Activated CD8-positive, alpha-beta memory T cell treated with anti-CD3 and anti-CD28 coated beads, Interleukin-2, amount 50 U/mL, for 4 hours (primary cell): ENCODE measurements around the gene NFS1.
"Not testable (repeated sequence)": the region's sequence is repeated elsewhere in the genome, so short reads cannot be mapped to it uniquely, and the experiment has no call there.

Source experiments
- DNase-seq: peaks from one replicate; pipeline ENCODE4 v3.0.0-alpha.2; 2020

NFS1 gene

DNA sequence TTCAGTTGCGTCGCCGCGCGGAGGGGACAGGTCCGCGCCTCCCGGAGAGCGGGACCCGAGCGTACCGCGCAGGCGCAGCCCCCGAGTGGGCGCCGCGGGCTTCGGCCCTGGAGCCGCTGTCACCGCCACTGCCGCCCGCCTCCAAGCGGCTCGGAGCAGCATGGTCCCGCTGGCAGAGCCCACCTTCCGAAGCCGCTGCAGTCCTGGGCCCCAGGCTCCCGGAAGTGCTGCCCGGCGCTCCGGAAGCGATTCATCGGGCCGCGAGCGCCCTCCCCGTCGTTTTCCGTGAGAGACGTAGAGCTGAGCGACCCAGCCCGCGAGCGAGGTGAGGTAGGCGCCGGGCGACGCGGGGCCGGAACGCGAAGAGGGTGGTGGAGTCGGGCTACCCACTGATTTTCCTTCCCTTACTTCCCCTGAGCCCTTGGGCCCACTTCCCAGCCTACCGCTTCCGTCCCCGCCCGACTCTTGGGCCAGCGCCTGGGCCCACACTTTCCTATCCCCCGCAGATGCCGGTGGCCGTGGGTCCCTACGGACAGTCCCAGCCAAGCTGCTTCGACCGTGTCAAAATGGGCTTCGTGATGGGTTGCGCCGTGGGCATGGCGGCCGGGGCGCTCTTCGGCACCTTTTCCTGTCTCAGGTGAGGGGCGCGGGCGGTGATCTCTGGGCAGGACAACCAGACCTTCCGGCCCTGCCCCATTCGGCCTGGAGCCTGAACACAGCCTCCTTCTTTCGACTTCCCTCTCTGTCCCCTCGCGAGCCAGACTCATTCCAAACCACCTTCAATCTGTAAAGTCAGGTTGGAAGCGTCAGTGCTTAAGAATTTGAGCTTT, at the start of gene NFS1, which contains the start of gene ROMO1:
Gene NFS1 (minus strand): TSS at position 226 of the 830 bp plus-strand sequence. CDS start 64 bp downstream, at position 162.
Gene ROMO1 (plus strand): TSS at position 279 of the 830 bp plus-strand sequence. CDS start 228 bp downstream, at position 507.
- peak; percentile 85 for DNase-seq

DNA sequence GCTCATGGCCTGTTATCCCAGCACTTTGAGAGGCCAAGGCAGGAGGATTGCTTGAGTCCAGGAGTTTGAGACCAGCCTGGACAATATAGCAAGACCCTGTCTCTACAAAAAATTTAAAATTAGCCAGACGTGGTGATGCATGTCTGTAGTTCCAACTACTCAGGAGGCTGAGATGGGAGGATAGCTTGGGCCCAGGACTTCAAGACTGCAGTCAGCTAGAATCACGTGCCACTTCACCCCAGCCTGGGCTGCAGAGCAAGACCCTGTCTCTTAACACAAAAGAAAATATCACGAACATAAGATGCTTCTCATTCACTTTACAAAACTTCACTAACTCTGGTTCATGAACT, 45.3 kb upstream of the NFS1 start:
- not testable (repeated sequence) for DNase-seq

- DNase-seq = no peak
Measured at GRCh38 chr20:35743693-35744491, 44.7 kb upstream of the NFS1 start.

DNA sequence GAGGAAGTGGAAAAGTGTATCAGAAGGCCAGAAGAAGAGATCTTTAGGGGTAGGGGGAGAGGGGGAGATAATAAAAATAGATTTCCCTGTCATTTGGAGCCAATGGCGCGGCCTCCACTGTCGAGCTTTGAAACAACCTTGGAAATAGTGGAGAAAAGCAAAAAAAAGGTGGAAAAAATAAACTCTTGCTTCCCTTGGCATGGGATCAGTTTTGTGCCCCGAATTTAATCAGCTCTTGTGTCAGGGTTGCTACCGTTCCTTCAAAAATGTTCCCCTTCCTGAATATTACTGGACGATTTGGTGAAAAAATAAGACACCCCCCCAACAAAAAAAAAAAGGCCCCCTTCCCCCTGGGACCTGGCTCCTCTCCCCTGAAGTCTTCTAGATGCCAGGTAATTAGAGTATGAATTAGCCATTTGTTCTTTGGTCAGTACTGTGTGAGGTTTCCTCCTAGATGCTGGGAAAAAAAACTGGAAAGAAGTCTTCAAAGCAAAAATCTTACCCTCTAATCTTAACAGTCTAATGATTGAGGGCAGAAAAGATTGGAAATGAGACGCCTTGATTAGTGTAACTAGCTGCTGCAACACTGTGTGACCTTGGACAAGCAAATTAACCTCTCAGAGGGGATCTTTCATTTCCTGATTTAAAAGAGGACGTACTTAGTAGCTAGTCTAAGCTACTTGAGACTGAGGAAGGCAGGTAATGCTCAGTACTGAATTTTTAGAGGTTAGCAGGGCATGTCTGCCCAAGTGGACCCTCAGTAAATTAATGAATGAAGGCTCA, 43.8 kb upstream of the NFS1 start:
- DNase-seq = no peak

GRCh38 chr20:35741892-35742740, 43.0 kb upstream of the NFS1 start, which contains the start of gene RBM39:
Gene RBM39 (minus strand): TSS chr20:35742260. CDS start chr20:35740874, 1,386 bp downstream.
- peak; percentile 99 for DNase-seq

GRCh38 chr20:35739294-35740163, 40.4 kb upstream of the NFS1 start:
- no peak for DNase-seq

- DNase-seq = no peak
Measured at GRCh38 chr20:35738410-35739179, 39.4 kb upstream of the NFS1 start.

GRCh38 chr20:35737865-35738333, 38.7 kb upstream of the NFS1 start:
- DNase-seq = no peak

DNA sequence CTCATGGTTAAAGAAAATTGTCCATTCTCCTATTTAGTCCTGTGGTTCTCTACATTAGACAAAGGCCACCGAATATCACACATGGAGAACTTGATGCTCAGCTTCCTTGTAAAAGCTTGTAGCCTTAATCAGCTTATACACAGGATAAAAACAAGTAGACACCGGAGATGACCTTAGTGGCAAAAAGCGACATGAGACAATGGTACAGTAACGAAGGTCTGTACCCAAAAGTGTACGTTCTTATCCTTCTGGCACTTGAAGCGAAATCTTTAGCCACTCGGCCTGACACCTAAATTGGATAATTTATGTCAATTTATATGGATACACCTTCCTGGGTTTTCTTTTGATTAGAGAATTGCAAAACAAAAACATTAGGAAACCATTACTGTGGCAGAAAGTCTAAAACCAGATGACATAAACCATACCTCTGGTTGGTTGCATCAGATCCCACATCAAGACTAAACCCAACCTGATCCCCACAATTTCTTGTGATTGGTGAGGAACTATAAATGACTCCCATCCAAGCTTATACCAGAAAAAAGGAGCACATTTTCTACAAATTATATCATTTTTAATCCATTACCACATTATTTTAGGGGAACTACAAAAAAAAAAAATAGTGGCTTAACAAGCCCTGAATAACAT, 36.8 kb upstream of the NFS1 start:
- no peak for DNase-seq

GRCh38 chr20:35734777-35735649, 35.9 kb upstream of the NFS1 start:
- DNase-seq = no peak

DNA sequence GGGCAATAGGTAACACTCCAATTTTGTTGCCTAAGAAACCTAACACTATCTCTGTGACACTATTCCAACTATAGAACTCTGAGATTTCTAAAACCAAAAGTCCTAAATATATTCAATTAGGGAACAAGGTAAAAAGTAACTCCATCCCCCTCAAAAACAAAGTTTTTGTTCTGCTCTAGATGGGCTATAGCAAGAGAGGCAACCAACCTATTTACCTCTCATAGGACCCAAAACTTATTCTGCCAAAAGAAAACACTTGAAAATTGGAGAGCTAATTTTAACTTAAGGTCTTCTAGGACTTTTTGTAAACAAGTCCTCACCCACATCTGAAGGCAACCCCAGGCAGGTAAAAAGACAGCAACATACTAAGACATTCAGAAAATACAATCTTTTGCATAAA, 35.2 kb upstream of the NFS1 start:
- no peak for DNase-seq

GRCh38 chr20:35732644-35732982, 33.5 kb upstream of the NFS1 start:
- no peak for DNase-seq

DNA sequence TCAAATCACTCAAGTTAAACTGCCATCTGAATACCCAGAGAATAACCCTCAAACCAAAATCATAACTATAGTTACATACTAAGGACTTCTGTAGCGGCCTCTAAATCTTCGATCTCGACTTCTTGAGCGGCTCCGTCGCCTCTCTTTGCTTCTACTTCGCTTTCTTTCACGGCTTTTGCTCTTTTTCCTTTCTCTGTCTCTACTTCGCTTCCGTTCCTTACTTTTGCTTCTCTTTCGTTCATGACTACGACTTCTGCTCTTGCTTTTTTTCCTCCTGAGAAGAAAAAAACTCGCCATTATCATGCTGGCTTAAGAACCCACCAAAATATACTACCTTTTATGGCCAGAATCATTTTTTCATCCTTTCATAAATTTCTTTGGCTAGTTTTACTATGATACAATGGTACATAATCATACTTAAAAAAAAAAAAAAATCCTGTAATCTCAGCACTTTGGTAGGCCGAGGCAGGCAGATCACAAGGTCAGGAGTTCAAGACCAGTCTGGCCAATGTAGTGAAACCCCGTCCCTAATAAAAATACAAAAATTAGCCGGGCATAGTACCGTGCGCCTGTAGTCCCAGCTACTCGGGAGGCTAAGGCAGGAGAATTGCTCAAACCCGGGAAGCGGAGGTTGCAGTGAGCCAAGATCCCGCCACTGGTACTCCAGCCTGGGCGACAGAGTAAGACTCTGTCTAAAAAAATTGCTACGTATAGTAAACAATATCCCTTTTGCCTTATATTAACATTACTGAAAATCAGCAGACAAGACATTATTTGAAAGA, 32.9 kb upstream of the NFS1 start:
- DNase-seq = no peak

GRCh38 chr20:35731469-35731788, 32.3 kb upstream of the NFS1 start:
- no peak for DNase-seq

DNA sequence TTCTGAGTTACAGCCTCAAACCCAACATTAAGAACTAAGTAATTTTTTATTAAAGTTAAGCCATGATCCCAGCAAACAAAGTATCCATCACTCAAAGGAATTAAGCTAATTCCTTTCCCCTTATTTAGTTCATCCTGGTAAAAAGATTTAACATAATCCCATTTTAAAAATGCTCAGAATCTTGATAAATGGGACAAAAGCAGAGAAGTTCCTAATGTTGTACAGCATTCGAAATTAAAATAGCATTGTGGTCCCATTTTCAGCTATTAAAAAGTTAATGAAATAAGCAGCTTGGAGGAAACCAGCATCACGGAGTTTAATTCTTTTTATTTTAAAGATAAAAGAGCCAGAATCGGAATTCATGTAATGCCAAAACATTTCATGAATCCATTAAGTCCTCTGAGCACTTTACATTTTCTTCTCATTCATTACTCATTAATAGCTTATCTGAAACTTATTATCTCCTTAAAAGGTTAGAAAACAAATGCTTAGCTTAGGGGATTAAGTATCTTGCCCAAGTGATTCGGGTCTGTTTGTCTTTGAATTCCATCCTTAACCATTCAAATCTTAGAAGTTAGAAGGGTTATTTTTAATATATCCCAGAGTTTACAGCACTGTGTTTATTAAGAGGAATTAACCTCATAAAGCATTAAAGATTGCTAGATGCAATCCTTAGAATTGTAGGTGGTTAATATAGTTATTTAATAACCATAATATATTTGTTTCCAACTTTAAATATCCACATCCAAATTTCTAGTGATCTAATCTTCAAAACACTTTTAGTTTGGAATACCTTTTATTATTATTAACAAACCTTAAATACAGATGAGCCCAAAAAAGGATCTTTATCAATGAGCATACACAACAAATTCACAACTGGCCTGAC, 31.7 kb upstream of the NFS1 start:
- no peak for DNase-seq

- DNase-seq = no peak
Measured at GRCh38 chr20:35729836-35730582, 30.9 kb upstream of the NFS1 start.
